Osteocyte (in vitro differentiated cells): ENCODE data around the gene KRT7. TPM values are rescaled to one million over a fixed set of nuclear protein-coding genes. Genes with fewer than 3 reads are reported as not detected.

Experiments used
- DNase-seq: peaks from one replicate; pipeline ENCODE4 v3.0.0; 2021; ENCODE audit warnings: mixed read lengths; ENCODE audit not compliant: unreplicated experiment; ENCODE audit errors: extremely low spot score
- H3K27ac Mint-ChIP-seq: one replicate; pipeline ENCODE4 v1.8.0; 2021; ENCODE audit warnings: mild to moderate bottlenecking, mixed read lengths; ENCODE audit not compliant: unreplicated experiment
- H3K27me3 Mint-ChIP-seq: one replicate; pipeline ENCODE4 v1.8.0; 2021; ENCODE audit warnings: mixed read lengths; ENCODE audit not compliant: unreplicated experiment
- H3K36me3 Mint-ChIP-seq: one replicate; pipeline ENCODE4 v1.8.0; 2021; ENCODE audit warnings: mixed read lengths; ENCODE audit not compliant: unreplicated experiment
- H3K4me1 Mint-ChIP-seq: one replicate; pipeline ENCODE4 v1.8.0; 2021; ENCODE audit warnings: mixed read lengths; ENCODE audit not compliant: unreplicated experiment
- H3K4me3 Mint-ChIP-seq: one replicate; pipeline ENCODE4 v1.8.0; 2021; ENCODE audit warnings: mild to moderate bottlenecking, moderate library complexity, mixed read lengths; ENCODE audit not compliant: unreplicated experiment
- H3K9me3 Mint-ChIP-seq: one replicate; pipeline ENCODE4 v1.8.0; 2021; ENCODE audit warnings: mixed read lengths; ENCODE audit not compliant: unreplicated experiment
- CTCF ChIP-seq: fragments of 200-600 bp; sonication (generic); IDR thresholded peaks from 2 replicates; pipeline ENCODE4 v1.5.0; 2021; ENCODE audit warnings: antibody characterized with exemption, mild to moderate bottlenecking, moderate library complexity
- long read RNA-seq: library from polyadenylated mRNA; unstranded; transcript quantifications from one replicate; pipeline ENCODE4 v2.0.0, GENCODE V29; 2021
- total RNA-seq: library from RNA; stranded (reverse); gene quantifications from 2 replicates; pipeline ENCODE4 v1.2.1, GENCODE V29; 2021

KRT7 gene
- 168 and 178 TPM in 2 replicates for total RNA-seq
- long read RNA-seq, transcript KRT7-201 (9 exons, 1,754 nt) = major isoform, 65 of 113 reads
- long read RNA-seq, partial matches to known transcripts = 7 of 113 reads
- long read RNA-seq, other reads (novel, unspliced or antisense) = 41 of 113 reads

- peak within 1 kb of the TSS; percentile 94 for H3K27ac Mint-ChIP-seq
- no peaks in the 10 kb centered on the region for H3K36me3 Mint-ChIP-seq
- no peak for DNase-seq
- no peaks in the 10 kb centered on the region for H3K9me3 Mint-ChIP-seq
- H3K4me1 Mint-ChIP-seq = peaks cover 68% of the 10 kb centered on the region
- H3K27me3 Mint-ChIP-seq = no peaks in the 10 kb centered on the region
- TF ChIP-seq CTCF = peak; percentile 6
- peak within 1 kb of the TSS; percentile 77 for H3K4me3 Mint-ChIP-seq
These were observed at the start of gene KRT7 for GRCh38 chr12:52232674-52233461. KRT7 (plus strand) TSS chr12:52233243; CDS start chr12:52233297, 54 bp downstream.

GRCh38 chr12:52183544-52183910 is 49.5 kb upstream of the KRT7 start:
- peak overlapping the region; percentile 100 for H3K27ac Mint-ChIP-seq
- no peak for DNase-seq
- no peaks in the 10 kb centered on the region for H3K9me3 Mint-ChIP-seq
- no peaks in the 10 kb centered on the region for H3K27me3 Mint-ChIP-seq
- peaks cover 98% of the 10 kb centered on the region for H3K4me1 Mint-ChIP-seq
- no peak overlapping the region for H3K4me3 Mint-ChIP-seq
- no peak for TF ChIP-seq CTCF
- H3K36me3 Mint-ChIP-seq = peaks cover 3% of the 10 kb centered on the region

GRCh38 chr12:52183971-52184370 is 49.1 kb upstream of the KRT7 start:
- peaks cover 98% of the 10 kb centered on the region for H3K4me1 Mint-ChIP-seq
- H3K27me3 Mint-ChIP-seq = no peaks in the 10 kb centered on the region

GRCh38 chr12:52184813-52185212 is 48.2 kb upstream of the KRT7 start:
- Mint-ChIP-seq H3K4me3 (no peak overlapping the region), H3K9me3 (no peaks in the 10 kb centered on the region), H3K27me3 (no peaks in the 10 kb centered on the region), H3K27ac (peak overlapping the region; percentile 100), H3K4me1 (peaks cover 99% of the 10 kb centered on the region), H3K36me3 (peaks cover 1% of the 10 kb centered on the region)
- DNase-seq = no peak
- TF ChIP-seq CTCF = no peak

More at GRCh38 chr12:52183971-52184370, 49.1 kb upstream of the KRT7 start:
- Mint-ChIP-seq H3K27ac (peak overlapping the region; percentile 100), H3K4me3 (no peak overlapping the region), H3K36me3 (peaks cover 3% of the 10 kb centered on the region), H3K9me3 (no peaks in the 10 kb centered on the region)
- TF ChIP-seq CTCF = no peak
- no peak for DNase-seq

GRCh38 chr12:52185400-52185967 is 47.6 kb upstream of the KRT7 start:
- no peaks in the 10 kb centered on the region for H3K9me3 Mint-ChIP-seq
- no peak overlapping the region for H3K4me3 Mint-ChIP-seq
- peak overlapping the region; percentile 98 for H3K27ac Mint-ChIP-seq
- H3K4me1 Mint-ChIP-seq = peaks cover 100% of the 10 kb centered on the region
- H3K36me3 Mint-ChIP-seq = no peaks in the 10 kb centered on the region
- H3K27me3 Mint-ChIP-seq = no peaks in the 10 kb centered on the region
- no peak for TF ChIP-seq CTCF
- no peak for DNase-seq
